ENCODE measurements around the gene PCDHGB1. TPM values are rescaled to one million over a fixed set of nuclear protein-coding genes. Genes with fewer than 3 reads are reported as not detected.
A peak's percentile ranks its signal among the peaks of the same experiment; 100 is the strongest.

The PCDHGB1 gene
- total RNA-seq, 1 donor from 2014 or later, result 1.6 TPM

DNA sequence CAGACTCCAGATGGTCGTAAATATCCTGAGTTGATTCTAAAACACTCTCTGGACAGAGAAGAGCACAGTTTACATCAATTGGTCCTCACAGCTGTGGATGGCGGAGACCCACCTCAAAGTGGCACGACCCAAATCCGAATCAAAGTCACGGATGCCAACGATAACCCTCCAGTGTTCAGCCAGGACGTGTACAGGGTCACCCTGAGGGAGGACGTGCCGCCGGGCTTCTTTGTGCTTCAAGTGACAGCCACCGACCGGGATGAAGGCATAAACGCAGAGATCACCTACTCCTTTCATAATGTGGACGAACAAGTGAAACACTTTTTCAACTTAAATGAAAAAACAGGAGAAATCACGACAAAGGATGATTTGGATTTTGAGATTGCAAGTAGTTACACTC lies 10.8 kb downstream of the PCDHGB1 start:
- H3K36me3 ChIP-seq (ENCODE audit: control insufficient read depth in 3 of 3, insufficient read depth in 3 of 3, low read length in 3 of 3), result peaks cover 0 to 7% (median 4%) of the 10 kb centered on the region in 3 donors
- H3K27me3 ChIP-seq (ENCODE audit: control insufficient read depth in 3 of 3, insufficient read depth in 3 of 3, low read length in 3 of 3), result peaks cover 7 to 38% (median 21%) of the 10 kb centered on the region in 3 donors
- H3K4me1 ChIP-seq (ENCODE audit: control insufficient read depth in 3 of 3, insufficient read depth in 3 of 3, low read length in 3 of 3), result peaks cover 0 to 4% (median 0%) of the 10 kb centered on the region in 3 donors
- H3K9ac ChIP-seq (ENCODE audit: low read depth in 1 of 3, low read length in 3 of 3), result no peak overlapping the region
- peak overlapping the region in 2 of 3 donors; percentile 48 to 72 for H3K4me3 ChIP-seq (ENCODE audit: low read length in 3 of 3)
- H3K27ac ChIP-seq (ENCODE audit: low read depth, low read length), result no peak overlapping the region
- H3K9me3 ChIP-seq (ENCODE audit: control insufficient read depth in 3 of 3, low read length in 3 of 3), result peaks cover 11 to 41% (median 34%) of the 10 kb centered on the region in 3 donors

DNA sequence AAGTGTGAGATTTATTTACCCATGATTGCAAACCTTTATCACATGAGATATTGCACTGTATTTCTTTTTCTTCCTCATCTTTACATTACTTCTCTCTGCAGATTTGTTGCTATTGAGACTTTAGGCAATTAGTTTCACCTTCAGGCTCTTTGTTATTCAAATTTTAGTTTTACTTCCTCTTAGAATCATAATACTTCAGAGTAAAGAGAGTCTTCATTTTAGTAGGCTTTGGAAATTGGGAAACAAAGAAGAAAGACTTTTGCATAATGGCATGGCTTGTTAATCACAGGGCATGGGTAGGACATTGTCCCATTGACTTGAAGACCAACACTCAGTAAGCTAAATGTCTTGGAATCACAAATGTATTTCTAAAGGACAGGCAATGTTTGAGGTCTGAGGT lies 12.8 kb downstream of the PCDHGB1 start:
- Histone ChIP-seq H3K27ac (ENCODE audit: low read depth, low read length) (no peak overlapping the region), H3K36me3 (ENCODE audit: control insufficient read depth in 3 of 3, insufficient read depth in 3 of 3, low read length in 3 of 3) (peaks cover 0 to 10% (median 7%) of the 10 kb centered on the region in 3 donors), H3K4me1 (ENCODE audit: control insufficient read depth in 3 of 3, insufficient read depth in 3 of 3, low read length in 3 of 3) (no peaks in the 10 kb centered on the region), H3K4me3 (ENCODE audit: low read length in 3 of 3) (no peak overlapping the region), H3K9me3 (ENCODE audit: control insufficient read depth in 3 of 3, low read length in 3 of 3) (peaks cover 10 to 32% (median 25%) of the 10 kb centered on the region in 3 donors), H3K27me3 (ENCODE audit: control insufficient read depth in 3 of 3, insufficient read depth in 3 of 3, low read length in 3 of 3) (peaks cover 12 to 36% (median 16%) of the 10 kb centered on the region in 3 donors), H3K9ac (ENCODE audit: low read depth in 1 of 3, low read length in 3 of 3) (no peak overlapping the region)

DNA sequence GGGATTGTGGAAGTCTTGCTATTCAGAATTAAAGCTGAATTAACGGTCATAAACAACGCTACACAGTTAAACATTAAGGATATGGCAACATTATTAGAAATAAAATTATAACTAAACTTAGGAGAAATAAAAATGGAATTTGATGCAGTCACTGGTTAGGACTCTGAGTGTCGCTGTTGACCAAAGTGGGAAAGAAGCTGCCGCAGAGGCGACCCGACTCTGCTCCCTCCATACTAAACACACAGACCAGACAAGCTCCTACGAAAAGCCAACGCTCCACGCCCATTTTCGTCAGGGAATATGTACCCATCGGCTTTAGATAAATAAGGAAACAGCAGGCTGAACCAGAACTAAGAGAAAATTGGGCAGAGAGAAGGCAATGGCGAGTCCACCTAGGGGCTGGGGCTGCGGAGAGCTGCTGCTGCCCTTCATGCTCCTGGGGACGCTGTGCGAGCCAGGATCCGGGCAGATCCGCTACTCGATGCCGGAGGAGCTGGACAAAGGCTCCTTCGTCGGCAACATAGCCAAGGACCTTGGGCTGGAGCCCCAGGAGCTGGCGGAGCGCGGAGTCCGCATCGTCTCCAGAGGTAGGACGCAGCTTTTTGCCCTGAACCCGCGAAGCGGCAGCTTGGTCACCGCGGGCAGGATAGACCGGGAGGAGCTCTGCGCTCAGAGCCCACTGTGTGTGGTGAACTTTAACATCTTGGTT lies 14.2 kb downstream of the PCDHGB1 start, which contains the start of gene PCDHGA5:
PCDHGA5 (plus strand) TSS at position 211 of the 709 bp plus-strand sequence; CDS start at position 380, 169 bp downstream.
- peak within 1 kb of the TSS in 2 of 3 donors; percentile 41 to 52 for H3K4me3 ChIP-seq (ENCODE audit: low read length in 3 of 3)
- peaks cover 10 to 32% (median 29%) of the 10 kb centered on the region in 3 donors for H3K9me3 ChIP-seq (ENCODE audit: control insufficient read depth in 3 of 3, low read length in 3 of 3)
- no peak within 1 kb of the TSS for H3K27ac ChIP-seq (ENCODE audit: low read depth, low read length)

DNA sequence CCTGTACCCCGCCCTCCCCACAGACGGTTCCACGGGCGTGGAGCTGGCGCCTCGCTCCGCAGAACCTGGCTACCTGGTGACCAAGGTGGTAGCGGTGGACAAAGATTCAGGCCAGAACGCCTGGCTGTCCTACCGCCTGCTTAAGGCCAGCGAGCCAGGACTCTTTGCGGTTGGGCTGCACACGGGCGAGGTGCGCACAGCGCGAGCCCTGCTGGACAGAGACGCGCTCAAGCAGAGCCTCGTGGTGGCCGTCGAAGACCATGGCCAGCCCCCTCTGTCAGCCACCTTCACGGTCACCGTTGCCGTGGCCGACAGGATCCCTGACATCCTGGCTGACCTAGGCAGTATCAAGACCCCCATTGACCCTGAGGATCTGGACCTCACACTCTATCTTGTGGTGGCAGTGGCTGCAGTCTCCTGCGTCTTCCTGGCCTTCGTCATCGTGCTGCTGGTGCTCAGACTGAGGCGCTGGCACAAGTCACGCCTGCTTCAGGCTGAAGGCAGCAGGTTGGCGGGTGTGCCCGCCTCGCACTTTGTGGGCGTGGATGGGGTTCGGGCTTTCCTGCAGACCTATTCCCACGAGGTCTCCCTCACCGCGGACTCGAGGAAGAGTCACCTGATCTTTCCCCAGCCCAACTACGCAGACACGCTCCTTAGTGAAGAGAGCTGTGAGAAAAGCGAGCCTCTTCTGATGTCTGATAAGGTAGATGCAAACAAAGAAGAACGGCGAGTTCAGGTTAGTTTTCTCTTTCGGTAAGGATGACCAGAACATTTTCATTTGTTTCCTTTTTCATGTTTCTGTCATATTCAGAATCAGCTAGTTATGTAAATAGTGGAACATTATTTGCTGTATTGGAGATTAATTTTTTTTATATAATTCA lies 16.4 kb downstream of the PCDHGB1 start:
- peaks cover 0 to 5% (median 0%) of the 10 kb centered on the region in 3 donors for H3K4me1 ChIP-seq (ENCODE audit: control insufficient read depth in 3 of 3, insufficient read depth in 3 of 3, low read length in 3 of 3)
- H3K9me3 ChIP-seq (ENCODE audit: control insufficient read depth in 3 of 3, low read length in 3 of 3), result peaks cover 14 to 37% (median 28%) of the 10 kb centered on the region in 3 donors
- H3K4me3 ChIP-seq (ENCODE audit: low read length in 3 of 3), result peak overlapping the region in 1 of 3 donors; percentile 27
- peaks cover 0 to 15% (median 7%) of the 10 kb centered on the region in 3 donors for H3K36me3 ChIP-seq (ENCODE audit: control insufficient read depth in 3 of 3, insufficient read depth in 3 of 3, low read length in 3 of 3)
- H3K27me3 ChIP-seq (ENCODE audit: control insufficient read depth in 3 of 3, insufficient read depth in 3 of 3, low read length in 3 of 3), result peaks cover 12 to 26% (median 16%) of the 10 kb centered on the region in 3 donors
- H3K9ac ChIP-seq (ENCODE audit: low read depth in 1 of 3, low read length in 3 of 3), result no peak overlapping the region
- no peak overlapping the region for H3K27ac ChIP-seq (ENCODE audit: low read depth, low read length)

More for the DNA sequence above, 14.2 kb downstream of the PCDHGB1 start, which contains the start of gene PCDHGA5:
- H3K4me1 ChIP-seq (ENCODE audit: control insufficient read depth in 3 of 3, insufficient read depth in 3 of 3, low read length in 3 of 3), result no peaks in the 10 kb centered on the region
- H3K27me3 ChIP-seq (ENCODE audit: control insufficient read depth in 3 of 3, insufficient read depth in 3 of 3, low read length in 3 of 3), result peaks cover 12 to 36% (median 16%) of the 10 kb centered on the region in 3 donors
- no peak within 1 kb of the TSS for H3K9ac ChIP-seq (ENCODE audit: low read depth in 1 of 3, low read length in 3 of 3)
- H3K36me3 ChIP-seq (ENCODE audit: control insufficient read depth in 3 of 3, insufficient read depth in 3 of 3, low read length in 3 of 3), result peaks cover 0 to 10% (median 7%) of the 10 kb centered on the region in 3 donors

DNA sequence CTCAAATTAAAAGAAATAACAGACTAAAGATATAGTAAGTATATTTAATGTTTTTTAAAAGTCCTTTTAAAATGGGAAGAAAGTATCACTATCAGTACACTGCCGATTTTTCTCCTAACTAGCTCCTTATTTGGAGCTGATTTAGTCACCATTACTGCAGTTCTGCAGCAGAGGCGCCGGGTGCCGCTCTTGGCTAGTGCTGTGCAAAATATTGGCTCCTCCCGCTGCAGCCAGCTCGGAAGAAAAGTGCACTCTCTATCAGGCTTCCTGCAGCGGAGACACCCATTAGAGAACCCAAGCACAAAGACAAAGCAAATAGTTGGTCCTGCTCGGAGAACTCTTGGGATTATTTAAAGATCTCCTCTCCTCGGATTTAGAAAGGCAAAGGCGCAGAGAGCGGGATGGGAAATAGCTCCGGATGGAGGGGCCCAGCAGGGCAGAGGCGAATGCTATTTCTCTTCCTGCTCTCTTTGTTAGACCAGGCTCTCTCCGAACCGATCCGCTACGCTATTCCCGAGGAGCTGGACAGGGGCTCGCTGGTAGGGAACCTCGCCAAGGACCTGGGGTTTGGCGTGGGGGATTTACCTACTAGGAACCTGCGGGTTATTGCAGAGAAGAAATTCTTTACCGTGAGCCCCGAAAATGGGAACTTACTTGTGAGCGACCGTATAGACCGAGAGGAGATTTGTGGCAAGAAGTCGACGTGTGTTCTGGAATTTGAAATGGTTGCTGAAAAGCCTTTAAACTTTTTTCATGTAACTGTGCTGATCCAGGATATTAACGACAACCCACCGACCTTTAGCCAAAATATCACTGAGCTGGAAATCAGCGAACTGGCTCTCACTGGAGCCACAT lies 20.3 kb downstream of the PCDHGB1 start, which contains the start of gene PCDHGB3:
PCDHGB3 (plus strand) TSS at position 249 of the 855 bp plus-strand sequence; CDS start at position 402, 153 bp downstream.
- peaks cover 0 to 14% (median 5%) of the 10 kb centered on the region in 3 donors for H3K36me3 ChIP-seq (ENCODE audit: control insufficient read depth in 3 of 3, insufficient read depth in 3 of 3, low read length in 3 of 3)
- H3K9ac ChIP-seq (ENCODE audit: low read depth in 1 of 3, low read length in 3 of 3), result peak within 1 kb of the TSS; percentile 34 to 54 (median 42)
- peaks cover 30 to 44% (median 32%) of the 10 kb centered on the region in 3 donors for H3K9me3 ChIP-seq (ENCODE audit: control insufficient read depth in 3 of 3, low read length in 3 of 3)
- H3K4me3 ChIP-seq (ENCODE audit: low read length in 3 of 3), result peak within 1 kb of the TSS; percentile 55 to 61 (median 58)
- H3K4me1 ChIP-seq (ENCODE audit: control insufficient read depth in 3 of 3, insufficient read depth in 3 of 3, low read length in 3 of 3), result peaks cover 0 to 11% (median 0%) of the 10 kb centered on the region in 3 donors
- no peak within 1 kb of the TSS for H3K27ac ChIP-seq (ENCODE audit: low read depth, low read length)
- H3K27me3 ChIP-seq (ENCODE audit: control insufficient read depth in 3 of 3, insufficient read depth in 3 of 3, low read length in 3 of 3), result peaks cover 16 to 18% (median 17%) of the 10 kb centered on the region in 3 donors

DNA sequence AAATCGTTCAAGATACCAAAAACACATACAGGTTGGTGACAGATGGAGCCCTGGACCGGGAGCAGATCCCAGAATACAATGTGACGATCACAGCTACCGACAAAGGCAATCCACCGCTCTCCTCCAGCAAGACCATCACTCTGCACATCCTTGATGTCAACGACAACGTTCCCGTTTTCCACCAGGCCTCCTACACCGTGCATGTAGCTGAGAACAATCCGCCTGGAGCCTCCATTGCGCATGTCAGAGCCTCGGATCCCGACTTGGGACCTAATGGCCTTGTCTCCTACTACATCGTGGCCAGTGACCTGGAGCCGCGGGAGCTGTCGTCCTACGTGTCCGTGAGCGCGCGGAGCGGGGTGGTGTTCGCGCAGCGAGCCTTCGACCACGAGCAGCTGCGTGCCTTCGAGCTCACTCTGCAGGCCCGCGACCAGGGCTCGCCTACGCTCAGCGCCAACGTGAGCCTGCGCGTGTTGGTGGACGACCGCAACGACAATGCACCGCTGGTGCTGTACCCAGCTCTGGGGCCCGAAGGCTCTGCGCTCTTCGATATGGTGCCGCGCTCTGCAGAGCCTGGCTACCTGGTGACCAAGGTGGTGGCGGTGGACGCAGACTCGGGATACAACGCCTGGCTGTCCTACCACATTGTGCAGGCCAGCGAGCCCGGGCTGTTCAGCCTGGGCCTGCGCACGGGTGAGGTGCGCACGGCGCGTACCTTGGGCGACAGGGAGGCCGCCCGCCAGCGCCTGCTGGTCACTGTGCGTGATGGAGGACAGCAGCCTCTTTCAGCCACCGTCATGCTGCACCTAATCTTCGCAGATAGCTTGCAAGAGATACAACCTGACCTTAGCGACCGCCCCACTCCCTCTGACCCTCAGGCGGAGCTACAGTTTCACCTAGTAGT lies 21.9 kb downstream of the PCDHGB1 start:
- H3K27me3 ChIP-seq (ENCODE audit: control insufficient read depth in 3 of 3, insufficient read depth in 3 of 3, low read length in 3 of 3), result peaks cover 9 to 17% (median 10%) of the 10 kb centered on the region in 3 donors
- H3K9ac ChIP-seq (ENCODE audit: low read depth in 1 of 3, low read length in 3 of 3), result no peak overlapping the region
- H3K36me3 ChIP-seq (ENCODE audit: control insufficient read depth in 3 of 3, insufficient read depth in 3 of 3, low read length in 3 of 3), result peaks cover 0 to 10% (median 2%) of the 10 kb centered on the region in 3 donors
- peak overlapping the region; percentile 33 to 41 (median 36) for H3K4me3 ChIP-seq (ENCODE audit: low read length in 3 of 3)
- H3K4me1 ChIP-seq (ENCODE audit: control insufficient read depth in 3 of 3, insufficient read depth in 3 of 3, low read length in 3 of 3), result peaks cover 0 to 11% (median 0%) of the 10 kb centered on the region in 3 donors
- peaks cover 21 to 41% (median 28%) of the 10 kb centered on the region in 3 donors for H3K9me3 ChIP-seq (ENCODE audit: control insufficient read depth in 3 of 3, low read length in 3 of 3)
- H3K27ac ChIP-seq (ENCODE audit: low read depth, low read length), result no peak overlapping the region

DNA sequence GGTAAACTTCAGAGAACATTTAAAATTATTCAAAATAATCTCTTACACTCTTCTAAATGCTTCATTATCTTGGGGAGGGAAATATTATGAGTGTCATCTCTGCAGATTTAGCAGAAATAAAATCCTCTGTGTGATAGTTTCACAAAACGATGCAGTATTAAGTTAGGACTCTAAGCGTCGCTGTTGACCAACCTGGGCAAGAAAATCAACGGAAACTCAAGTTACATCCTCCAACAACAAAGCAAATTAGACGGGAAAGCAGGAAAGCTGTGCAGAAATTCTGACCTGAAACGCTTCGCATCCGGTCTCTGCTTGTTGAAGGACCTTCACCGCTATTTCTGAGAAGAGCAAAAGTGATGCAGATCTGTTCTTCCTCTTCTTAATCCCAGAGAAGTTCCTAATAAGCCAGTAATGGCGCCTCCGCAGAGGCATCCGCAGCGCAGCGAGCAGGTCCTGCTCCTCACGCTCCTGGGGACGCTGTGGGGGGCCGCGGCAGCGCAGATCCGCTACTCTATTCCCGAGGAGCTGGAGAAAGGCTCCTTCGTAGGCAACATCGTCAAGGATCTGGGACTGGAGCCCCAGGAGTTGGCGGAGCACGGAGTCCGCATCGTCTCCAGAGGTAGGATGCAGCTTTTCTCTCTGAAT lies 23.9 kb downstream of the PCDHGB1 start, which contains the start of gene PCDHGA6:
PCDHGA6 (plus strand) TSS at position 219 of the 645 bp plus-strand sequence; CDS start at position 412, 193 bp downstream.
- H3K4me3 ChIP-seq (ENCODE audit: low read length in 3 of 3), result peak within 1 kb of the TSS; percentile 57 to 63 (median 61)
- peak within 1 kb of the TSS in 1 of 3 donors; percentile 33 for H3K9ac ChIP-seq (ENCODE audit: low read depth in 1 of 3, low read length in 3 of 3)
- H3K36me3 ChIP-seq (ENCODE audit: control insufficient read depth in 3 of 3, insufficient read depth in 3 of 3, low read length in 3 of 3), result peaks cover 0 to 10% (median 2%) of the 10 kb centered on the region in 3 donors
- peaks cover 0 to 11% (median 0%) of the 10 kb centered on the region in 3 donors for H3K4me1 ChIP-seq (ENCODE audit: control insufficient read depth in 3 of 3, insufficient read depth in 3 of 3, low read length in 3 of 3)
- H3K27ac ChIP-seq (ENCODE audit: low read depth, low read length), result no peak within 1 kb of the TSS
- H3K9me3 ChIP-seq (ENCODE audit: control insufficient read depth in 3 of 3, low read length in 3 of 3), result peaks cover 21 to 41% (median 26%) of the 10 kb centered on the region in 3 donors
- H3K27me3 ChIP-seq (ENCODE audit: control insufficient read depth in 3 of 3, insufficient read depth in 3 of 3, low read length in 3 of 3), result peaks cover 9 to 17% (median 10%) of the 10 kb centered on the region in 3 donors

DNA sequence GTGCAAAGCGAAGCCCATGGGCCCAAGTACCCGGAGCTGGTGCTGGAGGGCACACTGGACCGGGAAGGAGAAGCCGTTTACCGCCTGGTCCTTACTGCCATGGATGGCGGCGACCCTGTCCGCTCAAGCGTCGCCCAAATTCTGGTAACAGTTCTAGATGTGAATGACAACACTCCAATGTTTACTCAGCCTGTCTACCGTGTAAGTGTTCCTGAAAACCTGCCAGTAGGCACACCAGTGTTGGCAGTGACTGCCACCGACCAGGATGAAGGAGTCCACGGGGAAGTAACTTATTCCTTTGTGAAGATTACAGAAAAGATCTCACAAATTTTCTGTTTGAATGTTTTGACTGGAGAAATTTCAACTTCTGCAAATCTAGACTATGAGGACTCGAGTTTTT lies 24.7 kb downstream of the PCDHGB1 start:
- peaks cover 21 to 41% (median 24%) of the 10 kb centered on the region in 3 donors for H3K9me3 ChIP-seq (ENCODE audit: control insufficient read depth in 3 of 3, low read length in 3 of 3)
- H3K4me1 ChIP-seq (ENCODE audit: control insufficient read depth in 3 of 3, insufficient read depth in 3 of 3, low read length in 3 of 3), result peaks cover 0 to 11% (median 0%) of the 10 kb centered on the region in 3 donors
- H3K9ac ChIP-seq (ENCODE audit: low read depth in 1 of 3, low read length in 3 of 3), result no peak overlapping the region
- peaks cover 9 to 17% (median 10%) of the 10 kb centered on the region in 3 donors for H3K27me3 ChIP-seq (ENCODE audit: control insufficient read depth in 3 of 3, insufficient read depth in 3 of 3, low read length in 3 of 3)
- H3K4me3 ChIP-seq (ENCODE audit: low read length in 3 of 3), result peak overlapping the region; percentile 41 to 61 (median 57)
- peaks cover 0 to 10% (median 2%) of the 10 kb centered on the region in 3 donors for H3K36me3 ChIP-seq (ENCODE audit: control insufficient read depth in 3 of 3, insufficient read depth in 3 of 3, low read length in 3 of 3)
- no peak overlapping the region for H3K27ac ChIP-seq (ENCODE audit: low read depth, low read length)

All from skeletal muscle tissue (tissue), 4 donors.